Sigmoid colon (tissue), 3 donors: Measurements from ENCODE around the gene TBC1D1.

Source experiments
- CTCF ChIP-seq, 4 experiments: fragments of 450-650 bp in 3 of 4; fragments of 200-600 bp in 1 of 4; IDR thresholded peaks; one replicate each; pipeline ENCODE4 v1.5.1; 2016 to 2019; ENCODE audit warnings: antibody characterized with exemption in 4 of 4, mild to moderate bottlenecking in 3 of 4, moderate library complexity in 2 of 4
- POLR2A ChIP-seq, 2 donors: fragments of 450-650 bp; IDR thresholded peaks; one replicate each; pipeline ENCODE4 v1.6.1; 2016; ENCODE audit warnings: antibody characterized with exemption in 2 of 2, mild to moderate bottlenecking in 2 of 2, moderate library complexity in 2 of 2

GRCh38 chr4:38009949-38010348, 119.1 kb downstream of the TBC1D1 start:
- no peak for TF ChIP-seq CTCF (IDR thresholded peaks at IDR 0.05)
- TF ChIP-seq POLR2A (IDR thresholded peaks at IDR 0.05), result no peak
